ENCODE data around the gene SATB2. TPM values are rescaled to one million over a fixed set of nuclear protein-coding genes. Genes with fewer than 3 reads are reported as not detected.

The SATB2 gene
- total RNA-seq, 1 experiment from 2014 or later: 22.1 TPM

DNA sequence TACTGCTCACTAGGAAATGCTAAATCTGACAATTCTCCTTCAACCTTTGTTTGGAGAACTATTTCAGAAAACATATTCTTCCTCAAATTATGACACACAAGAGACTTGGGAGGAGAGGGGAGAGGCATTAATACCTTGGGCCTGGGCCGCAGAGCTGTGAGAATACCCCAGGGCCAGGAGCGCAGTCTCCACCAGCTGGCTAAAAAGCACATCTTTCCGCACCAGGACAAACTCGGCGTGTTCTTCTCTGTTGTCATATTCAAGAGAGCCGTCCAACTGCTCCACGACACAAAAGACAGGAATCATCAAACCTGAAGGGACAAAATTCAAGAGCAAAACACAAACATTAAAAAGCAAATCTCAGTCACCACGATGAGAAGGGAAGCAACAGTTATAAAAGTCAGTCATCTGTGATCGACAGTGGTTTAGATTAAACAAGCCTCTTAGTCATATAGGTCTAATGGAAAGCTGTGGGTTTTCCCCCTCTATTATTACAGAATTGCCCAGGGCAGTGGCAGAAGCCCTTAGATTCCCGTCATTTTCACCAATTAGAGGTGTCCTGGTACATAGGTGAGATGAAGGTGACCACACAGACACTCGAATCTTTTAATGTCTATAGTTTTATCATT is 24.4 kb downstream of the SATB2 start:
- ChIA-PET CTCF (interaction anchor here (1.2 kb wide), 1 partner anchor 38 kb away, joined by 4 read pairs; no protein-coding TSS in a partner anchor), POLR2A (no interaction called here)
- DNase-seq (ENCODE audit: low spot score) (no peak), ATAC-seq (peak; percentile 62)
- Mint-ChIP-seq H3K4me1 (peaks cover 60% of the 10 kb centered on the region), H3K27me3 (ENCODE audit: low read depth) (no peaks in the 10 kb centered on the region), H3K36me3 (no peaks in the 10 kb centered on the region), H3K9me3 (no peaks in the 10 kb centered on the region), H3K4me3 (no peak overlapping the region), H3K27ac (peak overlapping the region; percentile 51)
- TF ChIP-seq, protein P1, sequence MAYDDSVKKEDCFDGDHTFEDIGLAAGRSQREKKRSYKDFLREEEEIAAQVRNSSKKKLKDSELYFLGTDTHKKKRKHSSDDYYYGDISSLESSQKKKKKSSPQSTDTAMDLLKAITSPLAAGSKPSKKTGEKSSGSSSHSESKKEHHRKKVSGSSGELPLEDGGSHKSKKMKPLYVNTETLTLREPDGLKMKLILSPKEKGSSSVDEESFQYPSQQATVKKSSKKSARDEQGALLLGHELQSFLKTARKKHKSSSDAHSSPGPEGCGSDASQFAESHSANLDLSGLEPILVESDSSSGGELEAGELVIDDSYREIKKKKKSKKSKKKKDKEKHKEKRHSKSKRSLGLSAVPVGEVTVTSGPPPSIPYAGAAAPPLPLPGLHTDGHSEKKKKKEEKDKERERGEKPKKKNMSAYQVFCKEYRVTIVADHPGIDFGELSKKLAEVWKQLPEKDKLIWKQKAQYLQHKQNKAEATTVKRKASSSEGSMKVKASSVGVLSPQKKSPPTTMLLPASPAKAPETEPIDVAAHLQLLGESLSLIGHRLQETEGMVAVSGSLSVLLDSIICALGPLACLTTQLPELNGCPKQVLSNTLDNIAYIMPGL (CRISPR knock-in tag; IDR thresholded peaks at IDR 0.05): no peak
- TF ChIP-seq MLX (CRISPR knock-in tag; IDR thresholded peaks at IDR 0.05): no peak
- TF ChIP-seq JUN (CRISPR knock-in tag; IDR thresholded peaks at IDR 0.05): no peak
- TF ChIP-seq, protein P2, sequence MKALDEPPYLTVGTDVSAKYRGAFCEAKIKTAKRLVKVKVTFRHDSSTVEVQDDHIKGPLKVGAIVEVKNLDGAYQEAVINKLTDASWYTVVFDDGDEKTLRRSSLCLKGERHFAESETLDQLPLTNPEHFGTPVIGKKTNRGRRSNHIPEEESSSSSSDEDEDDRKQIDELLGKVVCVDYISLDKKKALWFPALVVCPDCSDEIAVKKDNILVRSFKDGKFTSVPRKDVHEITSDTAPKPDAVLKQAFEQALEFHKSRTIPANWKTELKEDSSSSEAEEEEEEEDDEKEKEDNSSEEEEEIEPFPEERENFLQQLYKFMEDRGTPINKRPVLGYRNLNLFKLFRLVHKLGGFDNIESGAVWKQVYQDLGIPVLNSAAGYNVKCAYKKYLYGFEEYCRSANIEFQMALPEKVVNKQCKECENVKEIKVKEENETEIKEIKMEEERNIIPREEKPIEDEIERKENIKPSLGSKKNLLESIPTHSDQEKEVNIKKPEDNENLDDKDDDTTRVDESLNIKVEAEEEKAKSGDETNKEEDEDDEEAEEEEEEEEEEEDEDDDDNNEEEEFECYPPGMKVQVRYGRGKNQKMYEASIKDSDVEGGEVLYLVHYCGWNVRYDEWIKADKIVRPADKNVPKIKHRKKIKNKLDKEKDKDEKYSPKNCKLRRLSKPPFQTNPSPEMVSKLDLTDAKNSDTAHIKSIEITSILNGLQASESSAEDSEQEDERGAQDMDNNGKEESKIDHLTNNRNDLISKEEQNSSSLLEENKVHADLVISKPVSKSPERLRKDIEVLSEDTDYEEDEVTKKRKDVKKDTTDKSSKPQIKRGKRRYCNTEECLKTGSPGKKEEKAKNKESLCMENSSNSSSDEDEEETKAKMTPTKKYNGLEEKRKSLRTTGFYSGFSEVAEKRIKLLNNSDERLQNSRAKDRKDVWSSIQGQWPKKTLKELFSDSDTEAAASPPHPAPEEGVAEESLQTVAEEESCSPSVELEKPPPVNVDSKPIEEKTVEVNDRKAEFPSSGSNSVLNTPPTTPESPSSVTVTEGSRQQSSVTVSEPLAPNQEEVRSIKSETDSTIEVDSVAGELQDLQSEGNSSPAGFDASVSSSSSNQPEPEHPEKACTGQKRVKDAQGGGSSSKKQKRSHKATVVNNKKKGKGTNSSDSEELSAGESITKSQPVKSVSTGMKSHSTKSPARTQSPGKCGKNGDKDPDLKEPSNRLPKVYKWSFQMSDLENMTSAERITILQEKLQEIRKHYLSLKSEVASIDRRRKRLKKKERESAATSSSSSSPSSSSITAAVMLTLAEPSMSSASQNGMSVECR (CRISPR knock-in tag; IDR thresholded peaks at IDR 0.05; ENCODE audit: borderline replicate concordance): no peak
- TF ChIP-seq TEAD4 (CRISPR knock-in tag; IDR thresholded peaks at IDR 0.05): no peak
- TF ChIP-seq SMAD3 (CRISPR knock-in tag; IDR thresholded peaks at IDR 0.05; ENCODE audit: borderline replicate concordance): no peak
- no peak for TF ChIP-seq KAT7 (CRISPR knock-in tag; IDR thresholded peaks at IDR 0.05; ENCODE audit: borderline replicate concordance)
- TF ChIP-seq, protein P3, sequence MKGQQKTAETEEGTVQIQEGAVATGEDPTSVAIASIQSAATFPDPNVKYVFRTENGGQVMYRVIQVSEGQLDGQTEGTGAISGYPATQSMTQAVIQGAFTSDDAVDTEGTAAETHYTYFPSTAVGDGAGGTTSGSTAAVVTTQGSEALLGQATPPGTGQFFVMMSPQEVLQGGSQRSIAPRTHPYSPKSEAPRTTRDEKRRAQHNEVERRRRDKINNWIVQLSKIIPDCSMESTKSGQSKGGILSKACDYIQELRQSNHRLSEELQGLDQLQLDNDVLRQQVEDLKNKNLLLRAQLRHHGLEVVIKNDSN (CRISPR knock-in tag; IDR thresholded peaks at IDR 0.05): no peak
- TF ChIP-seq HMGA2 (CRISPR knock-in tag; IDR thresholded peaks at IDR 0.05): no peak
- TF ChIP-seq NR1H2 (CRISPR knock-in tag; IDR thresholded peaks at IDR 0.05): no peak
- TF ChIP-seq, protein P4, sequence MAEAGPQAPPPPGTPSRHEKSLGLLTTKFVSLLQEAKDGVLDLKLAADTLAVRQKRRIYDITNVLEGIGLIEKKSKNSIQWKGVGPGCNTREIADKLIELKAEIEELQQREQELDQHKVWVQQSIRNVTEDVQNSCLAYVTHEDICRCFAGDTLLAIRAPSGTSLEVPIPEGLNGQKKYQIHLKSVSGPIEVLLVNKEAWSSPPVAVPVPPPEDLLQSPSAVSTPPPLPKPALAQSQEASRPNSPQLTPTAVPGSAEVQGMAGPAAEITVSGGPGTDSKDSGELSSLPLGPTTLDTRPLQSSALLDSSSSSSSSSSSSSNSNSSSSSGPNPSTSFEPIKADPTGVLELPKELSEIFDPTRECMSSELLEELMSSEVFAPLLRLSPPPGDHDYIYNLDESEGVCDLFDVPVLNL (CRISPR knock-in tag; IDR thresholded peaks at IDR 0.05; ENCODE audit: borderline replicate concordance, low read depth): no peak

DNA sequence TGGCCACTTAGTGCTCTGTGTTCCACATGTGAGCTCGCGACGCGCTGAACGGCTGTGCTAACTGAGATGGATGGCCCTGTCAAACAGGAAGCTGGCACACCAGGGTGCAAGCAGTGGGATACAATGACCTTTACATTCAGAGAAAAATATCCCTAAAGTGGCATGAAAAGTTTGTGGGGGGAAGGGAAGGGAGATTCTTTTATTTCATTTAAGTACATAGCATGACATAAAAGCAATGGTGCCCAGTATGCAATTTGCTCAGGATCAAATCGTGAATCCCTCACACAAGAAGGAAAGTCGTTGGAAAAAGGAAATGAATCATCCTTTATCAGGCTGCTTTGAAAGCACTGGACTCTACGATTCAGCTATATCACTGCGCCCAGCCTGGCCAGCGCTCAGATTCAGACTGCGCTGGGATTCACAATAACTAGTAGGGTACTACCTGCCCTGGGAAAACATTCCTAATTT is 26.0 kb downstream of the SATB2 start:
- Mint-ChIP-seq H3K27me3 (ENCODE audit: low read depth) (no peaks in the 10 kb centered on the region), H3K4me3 (peak overlapping the region; percentile 35), H3K27ac (peak overlapping the region; percentile 79), H3K36me3 (no peaks in the 10 kb centered on the region), H3K9me3 (no peaks in the 10 kb centered on the region), H3K4me1 (peaks cover 56% of the 10 kb centered on the region)
- TF ChIP-seq TEAD1 (CRISPR knock-in tag; IDR thresholded peaks at IDR 0.05) (peak; percentile 71; the same call in 1 of the 2 replicates), MYBL2 (CRISPR knock-in tag; IDR thresholded peaks at IDR 0.05) (no peak), USF2 (CRISPR knock-in tag; IDR thresholded peaks at IDR 0.05) (no peak), ETV6 (CRISPR knock-in tag; IDR thresholded peaks at IDR 0.05) (peak; percentile 27; the same call in 1 of the 2 replicates), SP1 (CRISPR knock-in tag; conservative IDR thresholded peaks at IDR 0.05) (0 out of 2 replicates have a peak, but pooled peaks have one; percentile 26), OVOL2 (CRISPR knock-in tag; IDR thresholded peaks at IDR 0.05; ENCODE audit: borderline replicate concordance) (no peak)
- TF ChIP-seq, protein P5, sequence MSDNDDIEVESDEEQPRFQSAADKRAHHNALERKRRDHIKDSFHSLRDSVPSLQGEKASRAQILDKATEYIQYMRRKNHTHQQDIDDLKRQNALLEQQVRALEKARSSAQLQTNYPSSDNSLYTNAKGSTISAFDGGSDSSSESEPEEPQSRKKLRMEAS (CRISPR knock-in tag; IDR thresholded peaks at IDR 0.05): peak; percentile 46; the same call in 1 of the 2 replicates
- TF ChIP-seq, protein P6, sequence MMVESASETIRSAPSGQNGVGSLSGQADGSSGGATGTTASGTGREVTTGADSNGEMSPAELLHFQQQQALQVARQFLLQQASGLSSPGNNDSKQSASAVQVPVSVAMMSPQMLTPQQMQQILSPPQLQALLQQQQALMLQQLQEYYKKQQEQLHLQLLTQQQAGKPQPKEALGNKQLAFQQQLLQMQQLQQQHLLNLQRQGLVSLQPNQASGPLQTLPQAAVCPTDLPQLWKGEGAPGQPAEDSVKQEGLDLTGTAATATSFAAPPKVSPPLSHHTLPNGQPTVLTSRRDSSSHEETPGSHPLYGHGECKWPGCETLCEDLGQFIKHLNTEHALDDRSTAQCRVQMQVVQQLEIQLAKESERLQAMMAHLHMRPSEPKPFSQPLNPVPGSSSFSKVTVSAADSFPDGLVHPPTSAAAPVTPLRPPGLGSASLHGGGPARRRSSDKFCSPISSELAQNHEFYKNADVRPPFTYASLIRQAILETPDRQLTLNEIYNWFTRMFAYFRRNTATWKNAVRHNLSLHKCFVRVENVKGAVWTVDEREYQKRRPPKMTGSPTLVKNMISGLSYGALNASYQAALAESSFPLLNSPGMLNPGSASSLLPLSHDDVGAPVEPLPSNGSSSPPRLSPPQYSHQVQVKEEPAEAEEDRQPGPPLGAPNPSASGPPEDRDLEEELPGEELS (CRISPR knock-in tag; IDR thresholded peaks at IDR 0.05): no peak
- peak; percentile 42 for DNase-seq (ENCODE audit: low spot score)
- peak; percentile 86 for ATAC-seq
- ChIA-PET CTCF (interaction anchor here (1.0 to 1.5 kb wide), 4 partner anchors 26 to 57 kb away, joined by 3 to 6 read pairs (median 4); no protein-coding TSS in a partner anchor), POLR2A (no interaction called here)

Data from WTC11 (cell line).